ENCODE data around the gene DYNC1H1. TPM values are rescaled to one million over a fixed set of nuclear protein-coding genes. Genes with fewer than 3 reads are reported as not detected.
"Not testable (repeated sequence)": the region's sequence is repeated elsewhere in the genome, so short reads cannot be mapped to it uniquely, and the experiment has no call there.

DYNC1H1 gene
- total RNA-seq, 1 donor from 2014 or later = 348 TPM

DNA sequence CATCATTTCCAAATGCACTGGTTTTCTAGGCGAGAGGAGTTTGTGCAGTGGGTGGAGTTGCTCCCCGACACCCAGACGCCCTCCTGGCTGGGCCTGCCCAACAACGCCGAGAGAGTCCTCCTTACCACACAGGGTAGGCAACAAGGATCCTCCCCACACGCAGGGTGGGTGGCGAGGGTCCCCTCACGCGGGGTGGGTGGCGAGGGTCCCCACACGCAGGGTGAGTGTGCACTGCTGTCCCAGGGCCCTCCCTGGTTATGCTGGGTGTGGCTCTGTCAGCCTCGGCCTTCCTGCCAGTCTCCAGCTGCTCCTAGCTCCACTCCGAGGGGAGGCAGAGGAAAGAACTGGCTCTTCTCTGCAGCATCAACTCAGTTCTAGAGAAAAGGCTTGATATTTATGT is 80.2 kb downstream of the DYNC1H1 start:
- ATAC-seq = no peak
- DNase-seq (ENCODE audit: missing footprints) = no peak
- intact Hi-C loops (cut with DNase I) = loop anchor here (5.0 kb wide), 3 partner anchors 52 to 337 kb away; no protein-coding TSS in a partner anchor

DNA sequence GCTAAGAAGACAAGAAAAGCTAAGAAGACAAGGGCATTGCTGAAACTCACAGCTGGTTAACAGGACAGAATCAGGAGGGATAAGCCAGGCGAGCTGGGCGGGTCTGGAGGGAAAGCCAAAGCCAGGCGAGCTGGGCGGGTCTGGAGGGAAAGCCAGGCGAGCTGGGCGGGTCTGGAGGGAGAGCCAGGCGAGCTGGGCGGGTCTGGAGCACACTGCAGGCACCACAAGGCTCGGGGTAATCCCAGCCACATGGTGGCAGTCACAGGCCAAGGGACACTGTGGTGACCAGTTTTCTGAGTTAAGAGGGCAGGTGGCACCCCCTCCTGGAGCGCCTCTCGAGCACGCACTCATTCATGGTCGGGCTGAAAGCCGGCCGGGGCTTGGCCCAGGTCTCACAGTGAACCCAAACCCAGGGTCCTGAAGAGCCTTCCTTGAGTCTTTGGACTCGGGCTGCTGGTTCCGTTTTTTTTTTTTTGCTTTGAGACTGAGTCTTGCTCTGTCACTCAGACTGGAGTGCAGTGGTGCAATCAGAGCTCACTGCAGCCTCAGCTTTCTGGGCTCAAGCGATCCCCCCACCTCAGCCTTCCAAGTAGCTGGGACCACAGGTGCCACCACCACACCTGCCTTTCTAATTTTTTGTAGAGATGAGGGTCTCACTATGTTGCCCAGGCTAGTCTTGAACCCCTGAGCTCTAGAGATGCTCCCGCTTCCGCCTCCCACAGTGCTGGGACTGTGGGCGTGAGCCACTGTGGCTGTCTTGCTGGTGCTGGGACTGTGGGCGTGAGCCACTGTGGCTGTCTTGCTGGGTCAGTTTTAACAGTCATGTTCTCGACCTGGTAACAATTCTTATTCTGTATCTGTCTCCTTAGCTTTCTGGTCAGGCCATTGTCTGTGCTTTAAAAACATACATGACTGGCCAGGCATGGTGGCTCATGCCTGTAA is 82.2 kb downstream of the DYNC1H1 start:
- DNase-seq (ENCODE audit: missing footprints) (peak; percentile 84), ATAC-seq (peak; percentile 93)
- intact Hi-C loops (cut with DNase I) = loop anchor here (5.0 kb wide), 1 partner anchor 41 kb away; the partner anchor contains the start of gene HSP90AA1

DNA sequence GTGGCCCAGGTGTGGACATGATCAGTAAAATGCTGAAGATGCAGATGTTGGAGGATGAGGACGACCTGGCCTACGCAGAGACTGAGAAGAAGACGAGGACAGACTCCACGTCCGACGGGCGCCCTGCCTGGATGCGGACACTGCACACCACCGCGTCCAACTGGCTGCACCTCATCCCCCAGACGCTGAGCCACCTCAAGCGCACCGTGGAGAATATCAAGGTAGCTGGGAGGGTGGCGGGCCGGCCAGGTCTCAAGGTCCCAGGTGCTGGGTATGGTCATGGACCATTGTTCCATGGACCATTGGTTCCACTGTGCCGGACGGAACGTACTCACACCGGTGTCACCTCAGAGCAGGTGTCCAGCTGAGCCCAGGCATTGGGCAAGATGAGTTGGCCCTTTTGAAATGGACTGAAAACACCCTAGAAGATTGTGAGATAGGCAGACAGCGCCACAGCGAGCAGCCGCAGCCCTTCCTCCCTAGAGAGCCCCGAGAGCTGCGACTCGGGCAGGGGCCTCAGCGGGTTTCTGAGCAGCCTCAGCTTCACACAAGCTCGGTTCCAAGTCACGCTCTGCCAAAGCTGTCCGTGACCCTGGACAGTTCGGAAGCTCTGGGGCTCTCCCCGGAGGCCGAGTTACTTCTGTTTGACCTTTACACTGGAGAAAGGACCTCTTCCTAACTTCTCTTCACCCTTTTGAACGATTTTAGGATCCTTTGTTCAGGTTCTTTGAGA is 83.6 kb downstream of the DYNC1H1 start:
- ATAC-seq (no peak), DNase-seq (ENCODE audit: missing footprints) (no peak)
- intact Hi-C loops (cut with DNase I) = loop anchor here (5.0 kb wide), 1 partner anchor 39 kb away; the partner anchor contains the start of gene HSP90AA1

DNA sequence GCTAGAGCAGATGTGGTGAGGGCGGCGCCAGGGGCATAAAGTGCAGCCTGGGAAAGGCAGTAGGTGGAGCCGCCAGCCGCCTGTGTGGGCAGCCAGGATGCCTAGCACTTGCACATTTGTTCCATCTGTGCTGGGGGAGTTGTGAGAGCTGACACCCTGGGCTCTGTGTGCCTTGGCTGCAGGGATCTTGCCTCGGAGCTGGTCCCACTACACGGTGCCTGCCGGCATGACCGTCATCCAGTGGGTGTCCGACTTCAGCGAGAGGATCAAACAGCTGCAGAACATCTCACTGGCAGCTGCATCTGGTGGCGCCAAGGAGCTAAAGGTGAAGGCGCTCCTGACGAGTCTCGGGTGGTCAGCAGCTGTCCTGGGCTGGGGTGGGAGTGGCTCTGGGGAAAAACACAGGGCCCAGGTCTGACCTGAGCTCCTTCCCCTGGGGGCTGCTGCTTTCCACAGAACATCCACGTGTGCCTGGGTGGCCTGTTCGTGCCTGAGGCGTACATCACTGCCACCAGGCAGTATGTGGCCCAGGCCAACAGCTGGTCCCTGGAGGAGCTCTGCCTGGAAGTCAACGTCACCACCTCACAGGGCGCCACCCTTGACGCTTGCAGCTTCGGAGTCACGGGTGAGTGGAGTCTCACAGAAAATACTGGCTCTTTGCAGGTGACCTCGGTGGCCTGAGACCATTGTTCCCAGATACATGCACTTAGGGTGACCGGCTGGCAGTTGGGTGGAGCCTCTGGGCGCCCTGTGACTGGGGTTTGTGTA is 85.1 kb downstream of the DYNC1H1 start:
- intact Hi-C loops (cut with DNase I) = loop anchor here (5.0 kb wide), 1 partner anchor 38 kb away; the partner anchor contains the start of gene HSP90AA1
- no peak for ATAC-seq
- no peak for DNase-seq (ENCODE audit: missing footprints)

DNA sequence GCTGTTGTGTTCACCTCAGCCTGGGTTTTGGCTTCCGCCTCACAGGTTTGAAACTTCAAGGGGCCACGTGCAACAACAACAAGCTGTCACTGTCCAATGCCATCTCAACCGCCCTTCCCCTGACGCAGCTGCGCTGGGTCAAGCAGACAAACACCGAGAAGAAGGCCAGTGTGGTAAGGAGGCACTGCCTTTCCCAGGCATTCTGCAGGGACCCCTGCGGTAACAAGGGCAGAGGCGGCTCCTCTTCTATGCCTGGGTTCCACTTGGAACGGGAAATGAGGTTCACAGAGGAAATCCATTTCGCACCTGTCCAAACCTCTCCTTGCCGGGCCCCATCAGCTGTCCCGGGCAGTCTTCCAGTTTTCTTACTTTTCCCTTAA is 85.6 kb downstream of the DYNC1H1 start:
- no peak for DNase-seq (ENCODE audit: missing footprints)
- no peak for ATAC-seq
- intact Hi-C loops (cut with DNase I) = no loop called here

DNA sequence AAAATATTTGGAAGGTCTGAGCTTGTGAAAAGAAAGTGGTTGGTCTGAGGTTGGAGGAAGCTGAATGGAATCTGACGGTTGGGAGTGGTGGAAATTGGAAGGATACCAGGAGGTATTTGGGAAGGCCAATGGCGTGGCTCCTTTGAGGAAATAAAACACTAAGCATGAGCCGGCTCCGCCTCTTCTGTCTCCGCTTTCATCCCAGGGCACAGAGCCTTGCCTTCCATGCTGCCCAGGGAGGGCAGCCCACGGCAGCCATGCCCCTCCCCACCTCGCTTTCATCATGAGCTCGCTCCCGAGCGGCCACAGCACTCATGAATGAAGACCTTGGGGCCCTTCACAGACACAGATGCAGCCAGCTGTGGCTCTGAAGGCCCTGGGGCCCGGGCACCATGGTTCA is 86.3 kb downstream of the DYNC1H1 start:
- DNase-seq (ENCODE audit: missing footprints) = no peak
- ATAC-seq = no peak
- intact Hi-C loops (cut with DNase I) = no loop called here

DNA sequence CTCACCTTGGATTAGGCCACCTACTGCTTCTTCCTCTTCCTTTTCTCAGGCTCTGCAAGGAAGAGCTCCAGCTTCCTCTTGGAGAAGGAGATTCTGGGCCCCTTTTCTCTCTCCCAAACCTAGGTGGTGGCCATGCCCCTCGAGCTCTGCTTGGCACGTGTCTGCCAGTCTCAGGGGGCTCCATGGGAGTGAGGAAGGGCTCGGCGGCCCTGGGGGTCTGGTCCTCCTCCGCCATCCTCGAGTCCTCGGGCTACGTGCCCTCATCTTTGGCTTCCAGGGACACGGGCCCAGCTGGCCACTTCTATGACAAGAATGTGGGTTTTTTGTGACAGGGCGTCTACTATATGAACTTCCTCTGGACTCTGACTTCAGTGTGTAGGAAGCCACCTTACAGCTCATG is 88.1 kb downstream of the DYNC1H1 start:
- ATAC-seq (no peak), DNase-seq (ENCODE audit: missing footprints) (no peak)
- intact Hi-C loops (cut with DNase I) = no loop called here

DNA sequence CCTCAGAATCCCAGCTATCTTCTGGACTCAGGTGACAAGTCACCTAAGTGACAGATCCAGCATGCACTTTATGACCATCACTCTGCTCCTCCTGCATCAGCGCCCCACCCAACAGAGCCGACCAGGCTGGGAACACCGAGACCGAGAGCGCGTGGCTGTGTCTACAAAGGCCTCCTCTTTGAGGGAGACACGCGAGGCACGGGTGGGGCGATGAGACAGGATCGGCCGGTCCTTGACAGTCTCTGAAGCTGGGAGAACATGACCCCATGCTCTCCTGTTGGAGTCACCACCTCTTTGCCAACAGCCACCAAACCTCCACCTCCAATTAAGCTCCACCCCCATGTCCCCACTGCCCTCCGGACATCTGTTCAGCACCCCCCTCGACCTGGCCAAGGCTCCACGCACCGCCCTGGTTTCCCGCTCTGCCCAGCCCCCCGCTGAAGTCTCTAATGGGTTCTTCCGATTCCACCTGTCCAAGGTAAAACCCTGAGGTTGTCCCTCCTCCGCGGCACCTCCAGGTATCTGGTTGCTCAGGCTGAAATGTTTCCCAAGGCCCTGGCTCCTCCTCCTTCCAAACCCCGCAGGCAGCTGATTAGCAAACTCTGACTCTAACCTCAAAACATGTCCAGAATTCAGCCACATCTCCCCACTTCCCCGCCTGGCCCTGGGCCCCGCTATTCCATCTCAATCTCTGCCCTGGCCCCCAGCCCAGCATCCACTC is 91.0 kb downstream of the DYNC1H1 start:
- ATAC-seq (no peak), DNase-seq (ENCODE audit: missing footprints) (no peak)
- intact Hi-C loops (cut with DNase I) = no loop called here

DNA sequence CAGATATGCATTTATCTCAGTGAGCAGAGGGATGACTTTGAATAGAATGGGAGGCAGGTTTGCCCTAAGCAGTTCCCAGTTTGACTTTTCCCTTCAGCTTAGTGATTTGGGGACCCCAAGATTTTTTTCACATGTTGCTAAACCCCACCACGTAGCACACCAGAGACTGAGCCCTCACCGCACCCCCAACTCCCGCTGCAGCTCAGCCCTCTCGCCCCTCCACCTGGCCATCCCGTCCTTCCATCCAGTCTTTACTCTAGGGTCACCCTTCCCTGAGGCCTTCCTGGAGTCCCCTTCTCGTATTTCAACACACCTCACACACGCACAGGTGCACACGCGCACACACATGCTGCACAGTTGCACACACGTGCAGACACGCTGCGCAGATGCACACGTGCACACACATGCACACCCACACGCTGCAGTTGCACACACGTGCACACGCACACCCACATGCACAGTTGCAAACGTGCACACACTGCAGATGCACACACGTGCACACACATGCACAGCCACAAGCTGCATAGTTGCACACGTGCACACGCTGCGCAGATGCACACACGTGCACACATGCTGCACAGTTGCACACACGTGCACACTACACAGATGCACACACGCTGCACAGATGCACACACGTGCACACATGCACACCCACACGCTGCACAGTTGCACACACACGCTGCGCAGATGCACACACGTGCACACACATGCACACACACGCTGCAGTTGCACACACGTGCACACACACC is 92.5 kb downstream of the DYNC1H1 start:
- DNase-seq (ENCODE audit: missing footprints) (no peak), ATAC-seq (peak; percentile 24)
- intact Hi-C loops (cut with DNase I) = no loop called here

DNA sequence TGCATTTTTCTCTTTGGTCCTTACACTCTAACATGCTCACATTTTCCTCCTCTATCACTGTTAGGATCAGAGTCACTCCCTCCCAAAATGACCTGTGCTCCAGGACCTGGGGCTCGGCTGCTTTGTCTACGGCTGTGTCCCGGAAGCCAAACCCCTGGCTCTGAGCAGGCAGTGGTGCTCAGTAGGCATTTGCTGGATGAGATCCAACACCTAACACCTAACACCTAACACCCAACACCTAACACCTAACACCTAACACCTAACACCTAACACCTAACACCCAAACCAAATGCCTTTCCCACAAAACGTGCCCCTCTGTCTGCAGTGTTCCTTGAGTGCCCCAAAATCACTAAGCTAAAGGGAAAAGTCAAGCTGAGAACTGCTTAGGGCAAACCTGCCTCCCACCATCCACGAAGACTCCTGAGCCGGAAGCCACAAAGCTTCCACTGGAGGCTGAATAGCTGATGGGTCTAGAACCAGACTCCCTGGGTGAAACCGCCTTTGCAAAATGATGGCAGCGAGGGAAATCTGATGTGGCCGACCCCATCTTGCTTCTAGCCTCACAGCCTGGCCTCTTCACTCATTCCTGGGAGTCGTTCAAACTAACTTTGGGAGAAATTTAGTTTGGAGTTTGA is 93.2 kb downstream of the DYNC1H1 start:
- intact Hi-C loops (cut with DNase I) = no loop called here

DNA sequence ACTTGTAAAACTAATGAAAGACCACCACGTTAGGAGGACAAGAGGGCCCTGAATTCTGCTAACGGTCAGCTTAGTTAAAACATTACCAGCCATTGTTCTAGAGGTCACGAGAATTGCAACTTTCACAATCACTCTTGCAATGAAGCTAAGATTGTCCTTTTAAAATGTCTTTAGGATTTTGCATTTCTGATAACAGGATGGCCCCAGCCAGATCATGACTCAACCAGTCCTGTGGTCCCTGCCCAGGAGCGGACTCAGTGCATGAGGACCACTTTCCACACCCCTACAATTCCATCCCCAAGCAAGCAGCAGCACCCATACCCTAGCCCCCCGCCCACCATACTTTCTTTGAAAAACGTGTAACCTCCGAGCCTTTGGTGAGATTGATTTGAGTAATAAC is 93.8 kb downstream of the DYNC1H1 start:
- intact Hi-C loops (cut with DNase I) = no loop called here
- DNase-seq (ENCODE audit: missing footprints) = no peak
- no peak for ATAC-seq

More for the DNA sequence above, 93.2 kb downstream of the DYNC1H1 start:
- DNase-seq (ENCODE audit: missing footprints) (no peak), ATAC-seq (no peak)

DNA sequence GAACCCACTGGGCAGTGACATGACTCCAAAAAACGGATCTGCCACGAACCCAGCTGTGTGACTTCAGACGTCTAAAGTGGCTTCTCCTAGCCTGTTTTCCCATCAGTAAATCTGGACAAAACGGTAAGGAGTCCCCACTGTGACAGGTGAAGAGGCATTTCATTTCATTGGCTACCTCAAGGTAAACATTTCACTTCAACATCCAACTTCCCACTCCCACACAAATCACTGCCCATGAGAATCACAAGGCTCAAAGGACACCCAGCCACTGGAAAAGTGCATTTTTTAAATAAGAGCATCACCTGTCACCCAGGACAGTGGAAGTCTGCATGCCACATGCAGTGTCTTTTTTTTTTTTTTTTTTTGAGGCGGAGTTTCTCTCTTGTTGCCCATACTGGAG is 94.6 kb downstream of the DYNC1H1 start:
- DNase-seq (ENCODE audit: missing footprints) (no peak), ATAC-seq (no peak)
- intact Hi-C loops (cut with DNase I) = no loop called here

DNA sequence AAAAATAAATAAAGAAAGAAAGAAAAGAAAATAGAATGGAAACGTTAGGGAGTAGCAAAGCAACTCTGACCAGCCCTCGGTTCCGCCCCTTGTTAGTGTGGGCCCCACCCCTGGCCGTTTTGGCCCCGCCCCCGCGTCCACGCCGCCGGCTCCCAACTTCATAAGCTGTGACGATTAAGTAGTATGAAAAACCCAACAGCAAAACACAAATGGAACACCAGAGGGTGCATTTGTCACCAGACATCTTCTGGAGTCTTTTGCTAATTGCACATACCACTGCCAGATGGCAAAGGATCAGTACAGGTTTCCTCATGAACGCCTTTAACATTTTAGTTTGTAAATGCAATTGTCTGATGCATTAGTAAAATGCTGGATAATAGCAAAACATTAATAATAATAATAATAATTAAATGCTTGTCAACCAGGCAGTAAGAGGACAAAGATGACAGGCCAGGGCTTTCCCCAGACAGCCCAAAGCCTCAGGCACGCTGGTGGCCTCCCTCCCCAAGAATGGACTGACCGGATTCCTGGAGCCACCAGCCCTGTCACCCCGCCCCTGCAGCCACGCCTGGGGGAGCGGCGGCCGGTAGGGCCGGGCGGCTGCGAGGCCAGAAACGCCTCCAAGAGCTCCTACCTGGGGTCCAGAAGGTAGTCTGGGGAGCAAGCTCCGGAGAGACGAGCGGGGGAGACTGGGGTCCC is 98.9 kb downstream of the DYNC1H1 start:
- intact Hi-C loops (cut with DNase I) = loop anchor here (2.0 kb wide), 1 partner anchor 34 kb away; no protein-coding TSS in a partner anchor
- DNase-seq (ENCODE audit: missing footprints) = peak; percentile 90

DNA sequence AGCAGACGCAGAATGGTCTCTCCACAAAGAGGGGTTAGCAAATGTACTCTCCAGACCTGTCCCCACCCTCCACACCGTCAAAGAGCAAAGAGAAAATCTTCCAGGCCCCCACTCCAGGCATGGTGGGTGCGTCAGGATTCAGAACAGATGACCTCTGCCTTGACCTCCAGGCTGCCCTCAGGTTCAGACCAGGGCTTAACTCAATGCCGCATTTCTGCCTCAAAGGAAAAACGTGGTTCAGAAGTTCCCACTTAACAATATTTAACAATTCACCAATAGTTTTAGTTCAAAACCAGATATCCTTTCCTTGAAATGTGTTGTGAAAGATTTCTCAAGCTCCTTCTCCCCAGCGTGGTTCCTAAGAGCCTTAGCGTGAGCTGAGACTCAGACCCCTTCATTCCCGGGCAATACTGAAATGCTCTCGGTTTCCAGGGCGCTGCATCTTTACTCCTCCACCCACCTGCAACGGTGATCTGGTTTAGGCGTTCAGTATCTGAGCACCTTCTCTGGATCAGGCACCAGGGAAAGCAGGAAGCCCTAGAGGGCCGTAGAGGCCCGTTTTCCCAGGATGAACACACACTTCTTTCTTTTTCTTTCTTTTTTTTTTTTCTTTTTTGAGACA is 99.5 kb downstream of the DYNC1H1 start:
- intact Hi-C loops (cut with DNase I) = loop anchor here (2.0 kb wide), 1 partner anchor 33 kb away; no protein-coding TSS in a partner anchor
- DNase-seq (ENCODE audit: missing footprints) (no peak), ATAC-seq (no peak)

More for the DNA sequence above, 98.9 kb downstream of the DYNC1H1 start:
- peak; percentile 94 for ATAC-seq

DNA sequence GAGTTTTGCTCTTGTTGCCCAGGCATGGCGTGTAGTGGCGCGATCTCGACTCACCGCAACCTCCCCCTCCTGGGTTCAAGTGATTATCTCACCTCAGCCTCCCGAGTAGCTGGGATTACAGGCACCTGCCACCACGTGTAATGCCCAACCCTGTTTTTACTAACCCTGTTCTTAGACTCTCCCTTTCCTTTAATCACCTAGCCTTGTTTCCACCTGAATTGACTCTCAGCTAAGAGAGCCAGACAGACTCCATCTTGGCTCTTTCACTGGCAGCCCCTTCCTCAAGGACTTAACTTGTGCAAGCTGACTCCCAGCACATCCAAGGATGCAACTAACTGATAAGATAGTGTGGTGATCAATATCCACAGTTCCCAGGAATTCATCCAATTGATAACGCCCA is 100.2 kb downstream of the DYNC1H1 start:
- intact Hi-C loops (cut with DNase I); ATAC-seq; DNase-seq (ENCODE audit: missing footprints): not testable (repeated sequence)

DNA sequence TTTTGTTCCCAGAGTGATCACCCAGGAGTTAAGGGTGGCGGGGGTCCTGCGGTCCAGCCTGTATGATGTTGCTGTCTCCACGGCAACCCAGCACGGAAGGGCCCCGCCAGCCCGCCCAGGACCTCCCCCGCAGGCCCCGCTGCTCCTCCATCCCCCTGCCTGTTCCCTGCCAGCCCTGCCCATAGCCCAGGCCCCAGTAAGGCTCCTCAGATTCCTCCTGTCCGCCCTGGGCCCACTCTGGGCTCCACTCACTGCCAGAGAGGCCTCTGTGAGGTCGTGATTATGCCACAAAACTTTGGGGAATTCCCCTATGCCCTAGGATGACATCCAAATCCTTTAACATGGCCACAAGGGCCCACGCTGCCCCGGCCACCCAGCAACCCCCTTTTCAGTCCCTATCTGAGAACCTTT is 101.7 kb downstream of the DYNC1H1 start:
- ATAC-seq = no peak
- no peak for DNase-seq (ENCODE audit: missing footprints)
- intact Hi-C loops (cut with DNase I) = no loop called here

Measured in Right ventricle myocardium inferior (tissue), 1 donor.